ENCODE results near the gene PFKM.

The PFKM gene

GRCh38 chr12:48131517-48131916 lies 12.4 kb downstream of the PFKM start:
- Histone ChIP-seq H3K36me3 (no peaks in the 10 kb centered on the region), H3K27me3 (no peaks in the 10 kb centered on the region), H3K27ac (no peak overlapping the region), H3K4me1 (ENCODE audit: control insufficient read depth in 1 of 2, insufficient read depth in 1 of 2, low read depth in 1 of 2, low read length in 1 of 2) (no peaks in the 10 kb centered on the region), H3K4me3 (ENCODE audit: low read depth in 1 of 2, low read length in 1 of 2) (no peak overlapping the region), H3K9me3 (no peaks in the 10 kb centered on the region)
- TF ChIP-seq CTCF (IDR thresholded peaks at IDR 0.05) = no peak

DNA sequence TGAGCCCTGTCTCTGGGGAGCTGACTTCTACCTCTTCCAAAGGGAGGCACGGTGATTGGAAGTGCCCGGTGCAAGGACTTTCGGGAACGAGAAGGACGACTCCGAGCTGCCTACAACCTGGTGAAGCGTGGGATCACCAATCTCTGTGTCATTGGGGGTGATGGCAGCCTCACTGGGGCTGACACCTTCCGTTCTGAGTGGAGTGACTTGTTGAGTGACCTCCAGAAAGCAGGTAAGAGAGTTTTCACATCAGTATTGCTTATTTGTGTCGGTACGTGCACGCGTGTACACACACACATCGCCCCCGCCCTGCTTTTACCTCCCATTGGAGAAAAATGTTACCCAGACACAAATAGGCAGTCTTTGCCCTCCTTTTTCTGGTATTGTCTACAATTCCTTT lies 13.7 kb downstream of the PFKM start:
- Histone ChIP-seq H3K4me3 (ENCODE audit: low read depth in 1 of 2, low read length in 1 of 2) (no peak overlapping the region), H3K36me3 (no peaks in the 10 kb centered on the region), H3K27me3 (no peaks in the 10 kb centered on the region), H3K9me3 (no peaks in the 10 kb centered on the region), H3K27ac (no peak overlapping the region), H3K4me1 (ENCODE audit: control insufficient read depth in 1 of 2, insufficient read depth in 1 of 2, low read depth in 1 of 2, low read length in 1 of 2) (no peaks in the 10 kb centered on the region)
- TF ChIP-seq CTCF (IDR thresholded peaks at IDR 0.05) = no peak

DNA sequence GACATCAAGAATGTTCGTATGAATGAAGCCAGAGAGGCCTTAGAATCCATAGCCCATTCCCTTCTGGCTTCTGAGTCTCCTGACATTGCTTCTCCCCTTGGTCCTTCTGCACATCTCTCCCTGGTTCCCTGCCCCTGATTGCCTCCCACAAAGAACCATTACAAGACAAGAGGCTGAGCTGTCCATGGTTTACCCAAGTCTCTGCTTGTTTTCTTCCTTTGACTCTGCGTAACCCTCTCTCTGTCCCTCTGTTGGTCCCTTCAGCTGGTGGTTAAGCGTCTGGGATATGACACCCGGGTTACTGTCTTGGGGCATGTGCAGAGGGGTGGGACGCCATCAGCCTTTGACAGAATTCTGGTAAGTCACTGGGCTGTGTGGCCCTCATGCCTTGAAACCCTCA lies 15.9 kb downstream of the PFKM start:
- Histone ChIP-seq H3K27ac (no peak overlapping the region), H3K36me3 (no peaks in the 10 kb centered on the region), H3K9me3 (no peaks in the 10 kb centered on the region), H3K4me1 (ENCODE audit: control insufficient read depth in 1 of 2, insufficient read depth in 1 of 2, low read depth in 1 of 2, low read length in 1 of 2) (no peaks in the 10 kb centered on the region), H3K4me3 (ENCODE audit: low read depth in 1 of 2, low read length in 1 of 2) (no peak overlapping the region), H3K27me3 (no peaks in the 10 kb centered on the region)
- TF ChIP-seq CTCF (IDR thresholded peaks at IDR 0.05) = no peak

GRCh38 chr12:48142818-48143674 lies 23.9 kb downstream of the PFKM start:
- no peaks in the 10 kb centered on the region for H3K27me3 ChIP-seq
- H3K36me3 ChIP-seq = peaks cover 51% of the 10 kb centered on the region

GRCh38 chr12:48143898-48144297 lies 24.7 kb downstream of the PFKM start:
- H3K4me3 ChIP-seq (ENCODE audit: low read depth in 1 of 2, low read length in 1 of 2) = no peak overlapping the region
- no peak for TF ChIP-seq CTCF (IDR thresholded peaks at IDR 0.05)
- H3K9me3 ChIP-seq = no peaks in the 10 kb centered on the region
- H3K27me3 ChIP-seq = no peaks in the 10 kb centered on the region
- H3K4me1 ChIP-seq (ENCODE audit: control insufficient read depth in 1 of 2, insufficient read depth in 1 of 2, low read depth in 1 of 2, low read length in 1 of 2) = peaks cover 1 to 3% of the 10 kb centered on the region in 2 experiments
- no peak overlapping the region for H3K27ac ChIP-seq
- peaks cover 60% of the 10 kb centered on the region for H3K36me3 ChIP-seq

More at GRCh38 chr12:48142818-48143674, 23.9 kb downstream of the PFKM start:
- TF ChIP-seq CTCF (IDR thresholded peaks at IDR 0.05) = no peak
- H3K27ac ChIP-seq = no peak overlapping the region
- H3K9me3 ChIP-seq = no peaks in the 10 kb centered on the region
- H3K4me3 ChIP-seq (ENCODE audit: low read depth in 1 of 2, low read length in 1 of 2) = no peak overlapping the region
- H3K4me1 ChIP-seq (ENCODE audit: control insufficient read depth in 1 of 2, insufficient read depth in 1 of 2, low read depth in 1 of 2, low read length in 1 of 2) = no peaks in the 10 kb centered on the region
